GM23338 (cell line): ENCODE data around the gene DHX8. TPM values are rescaled to one million over a fixed set of nuclear protein-coding genes. Genes with fewer than 3 reads are reported as not detected.

Experiments used
- ATAC-seq: fragments of 200-7000 bp; cut with Tn5 transposase; 3 replicates; pipeline ENCODE4 v1.9.1; 2020
- DNase-seq: peaks from one replicate; pipeline ENCODE4 v3.0.0-alpha.2; 2015; ENCODE audit warnings: low spot score
- H2AFZ ChIP-seq: fragments of 200-600 bp; sonication (generic); 2 replicates; pipeline ENCODE4 v1.8.0; 2016; ENCODE audit warnings: antibody characterized with exemption, mild to moderate bottlenecking, moderate library complexity
- H3F3A ChIP-seq: fragments of 200-600 bp; sonication (generic); replicated peaks from 2 replicates; pipeline ENCODE4 v1.8.0; 2017; ENCODE audit warnings: antibody characterized with exemption, mixed run types, low read depth
- H3K27ac ChIP-seq: fragments of 200-600 bp; sonication (generic); 2 replicates; pipeline ENCODE4 v1.6.1; 2016; ENCODE audit warnings: low read depth
- H3K27me3 ChIP-seq: fragments of 200-600 bp; sonication (generic); 2 replicates; pipeline ENCODE4 v1.8.0; 2016; ENCODE audit warnings: mild to moderate bottlenecking, mixed run types, moderate library complexity; ENCODE audit not compliant: insufficient read depth
- H3K36me3 ChIP-seq: fragments of 200-600 bp; sonication (generic); 2 replicates; pipeline ENCODE4 v1.8.0; 2016; ENCODE audit warnings: mild to moderate bottlenecking; ENCODE audit not compliant: insufficient read depth
- H3K4me1 ChIP-seq: fragments of 200-600 bp; sonication (generic); 2 replicates; pipeline ENCODE4 v1.8.0; 2016; ENCODE audit warnings: mild to moderate bottlenecking, moderate library complexity; ENCODE audit not compliant: insufficient read depth
- H3K4me2 ChIP-seq: fragments of 200-600 bp; sonication (generic); 2 replicates; pipeline ENCODE4 v1.7.1; 2017; ENCODE audit warnings: mixed run types
- H3K4me3 ChIP-seq: fragments of 200-600 bp; sonication (generic); 2 replicates; pipeline ENCODE4 v1.6.1; 2016; ENCODE audit warnings: mixed run types
- H3K79me2 ChIP-seq: fragments of 200-600 bp; sonication (generic); replicated peaks from 2 replicates; pipeline ENCODE4 v1.8.0; 2017; ENCODE audit warnings: mild to moderate bottlenecking; ENCODE audit not compliant: insufficient read depth
- H3K9me2 ChIP-seq: fragments of 200-600 bp; sonication (generic); 2 replicates; pipeline ENCODE4 v1.8.0; 2017; ENCODE audit not compliant: insufficient read depth
- H4K20me1 ChIP-seq: fragments of 200-600 bp; sonication (generic); replicated peaks from 2 replicates; pipeline ENCODE4 v1.8.0; 2017; ENCODE audit warnings: mild to moderate bottlenecking; ENCODE audit not compliant: insufficient read depth
- H3K27ac Mint-ChIP-seq: 2 replicates; pipeline ENCODE4 v1.8.0; 2020; ENCODE audit warnings: inconsistent platforms, mild to moderate bottlenecking, moderate library complexity, mixed read lengths
- H3K27me3 Mint-ChIP-seq: 3 replicates; pipeline ENCODE4 v1.8.0; 2022; ENCODE audit warnings: low read depth, mild to moderate bottlenecking, moderate library complexity, mixed read lengths, inconsistent platforms; ENCODE audit not compliant: insufficient read depth, poor library complexity
- H3K36me3 Mint-ChIP-seq: 3 replicates; pipeline ENCODE4 v1.8.0; 2021; ENCODE audit warnings: low read depth, mild to moderate bottlenecking, inconsistent platforms, moderate library complexity, mixed read lengths
- H3K4me1 Mint-ChIP-seq: 3 replicates; pipeline ENCODE4 v1.8.0; 2020; ENCODE audit warnings: mild to moderate bottlenecking, inconsistent platforms, mixed read lengths
- H3K4me3 Mint-ChIP-seq: 3 replicates; pipeline ENCODE4 v1.8.0; 2021; ENCODE audit warnings: moderate library complexity, mild to moderate bottlenecking, inconsistent platforms, mixed read lengths
- H3K9me3 Mint-ChIP-seq: 3 replicates; pipeline ENCODE4 v1.8.0; 2020; ENCODE audit warnings: moderate library complexity, mild to moderate bottlenecking, inconsistent platforms, mixed read lengths
- CREB1 ChIP-seq: fragments of 250-450 bp; sonication (Bioruptor Pico); IDR thresholded peaks from 2 replicates; pipeline ENCODE4 v1.5.0; 2020; ENCODE audit warnings: low read depth, mild to moderate bottlenecking, moderate library complexity
- CTCF ChIP-seq, 2 experiments: fragments of 200-600 bp in 1 of 2; sonication (generic) in 1 of 2; conservative IDR thresholded peaks; 2 replicates each; pipeline versions ENCODE4 v1.5.1 to v1.6.1; 2016 to 2017; ENCODE audit warnings: antibody characterized with exemption in 2 of 2, low read depth in 2 of 2, mild to moderate bottlenecking in 2 of 2, moderate library complexity in 1 of 2
- EZH2 ChIP-seq: fragments of 200-600 bp; sonication (generic); IDR thresholded peaks from one replicate; pipeline ENCODE4 v1.8.0; 2017; ENCODE audit warnings: antibody characterized with exemption, mild to moderate bottlenecking, low read depth; ENCODE audit not compliant: unreplicated experiment
- JUNB ChIP-seq: IDR thresholded peaks from one replicate; pipeline ENCODE4 v1.6.1; 2016; ENCODE audit warnings: antibody characterized with exemption; ENCODE audit not compliant: unreplicated experiment
- NANOG ChIP-seq: IDR thresholded peaks from 2 replicates; pipeline ENCODE4 v1.6.1; 2016; ENCODE audit warnings: antibody characterized with exemption, borderline replicate concordance
- ZNF114 ChIP-seq: fragments of 250-450 bp; sonication (Bioruptor Pico); IDR thresholded peaks from 2 replicates; pipeline ENCODE4 v1.5.0; 2020; ENCODE audit warnings: mild to moderate bottlenecking, moderate library complexity
- ZNF331 ChIP-seq: fragments of 250-450 bp; sonication (Bioruptor Pico); IDR thresholded peaks from 2 replicates; pipeline ENCODE4 v1.5.0; 2020; ENCODE audit warnings: low read depth, mild to moderate bottlenecking, moderate library complexity
- polyA plus RNA-seq: library from polyadenylated mRNA; unstranded; fragments of >200 nt; fragmentation: Nextera tagmentation; extraction: Ambion mirVana; gene quantifications from 2 replicates; pipeline ENCODE4 v1.2.1, GENCODE V29; 2016
- total RNA-seq: library from RNA; depleted of rRNA; stranded (reverse); fragments of >200 nt; shearing (Covaris generic); gene quantifications from 2 replicates; pipeline ENCODE4 v1.2.3, GENCODE V29; 2014
- TF ChIP-seq, protein P1 (sequence below): fragments of 250-450 bp; sonication (Bioruptor Pico); IDR thresholded peaks from 2 replicates; pipeline ENCODE4 v1.5.0; 2020; ENCODE audit warnings: mild to moderate bottlenecking, moderate library complexity

The DHX8 gene
- total and polyA plus RNA-seq, 2 experiments from 2014 or later = 35.3 to 81.1 TPM

- no peak for TF ChIP-seq CTCF (conservative IDR thresholded peaks at IDR 0.05; ENCODE audit: low read depth in 2 of 2)
Observed at GRCh38 chr17:43448720-43449469, 34.9 kb upstream of the DHX8 start (continued).

DNA sequence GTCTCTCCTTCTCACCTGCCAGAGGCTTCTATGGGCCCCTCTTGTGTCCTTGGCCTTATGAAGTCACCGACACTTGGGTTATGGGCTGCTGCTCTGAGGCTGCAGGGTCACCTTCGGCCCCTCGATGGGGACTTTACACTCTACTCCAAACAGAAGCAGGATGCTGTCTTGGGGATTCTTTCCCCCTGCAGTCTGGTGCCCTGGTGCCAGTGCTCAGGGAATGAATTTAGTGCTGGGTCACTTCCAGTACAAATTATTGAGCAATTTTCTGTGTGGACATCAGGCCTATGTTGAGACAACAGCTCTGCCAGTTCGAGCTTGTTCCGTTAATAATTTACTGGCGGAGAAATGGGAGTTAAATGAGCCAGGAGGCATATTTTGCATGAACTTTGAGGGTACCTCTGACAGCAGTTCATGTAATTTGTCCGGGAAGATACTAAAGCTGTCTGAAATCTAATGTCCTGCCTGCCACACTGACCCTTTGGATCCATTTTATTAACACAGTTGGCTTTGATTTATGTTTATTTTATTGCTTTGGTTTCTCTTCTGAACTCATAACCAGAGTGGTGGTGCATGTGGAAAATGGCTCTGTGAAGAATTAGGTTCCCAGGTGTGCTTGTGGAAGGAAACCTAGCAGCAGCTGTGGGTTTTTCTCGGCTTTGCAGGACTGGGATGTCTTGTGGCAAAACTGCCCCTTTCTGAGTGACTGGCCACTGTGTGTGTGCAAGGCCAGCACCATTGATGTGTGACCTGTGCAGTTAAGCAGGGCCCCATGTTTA is 34.1 kb upstream of the DHX8 start:
- no peak overlapping the region for H3K4me3 ChIP-seq
- no peak overlapping the region for H3K27ac ChIP-seq
- no peaks in the 10 kb centered on the region for H3K36me3 ChIP-seq
- no peaks in the 10 kb centered on the region for H3K27me3 ChIP-seq
- H3K27me3 Mint-ChIP-seq = peaks cover 6% of the 10 kb centered on the region
- H3K36me3 Mint-ChIP-seq = peaks cover 16% of the 10 kb centered on the region
- H4K20me1 ChIP-seq = no peaks in the 10 kb centered on the region
- peaks cover 21% of the 10 kb centered on the region for H3K9me3 Mint-ChIP-seq
- no peaks in the 10 kb centered on the region for H3K4me1 Mint-ChIP-seq
- no peak overlapping the region for H3K27ac Mint-ChIP-seq
- no peak overlapping the region for H3K4me3 Mint-ChIP-seq
- H3K4me2 ChIP-seq = no peak overlapping the region
- no peaks in the 10 kb centered on the region for H3K79me2 ChIP-seq
- H3K4me1 ChIP-seq = no peaks in the 10 kb centered on the region
- no peak for ATAC-seq
- no peaks in the 10 kb centered on the region for H3F3A ChIP-seq
- no peaks in the 10 kb centered on the region for H3K9me2 ChIP-seq
- no peak for DNase-seq
- no peak overlapping the region for H2AFZ ChIP-seq
- no peak for TF ChIP-seq CREB1 (CRISPR knock-in tag)
- TF ChIP-seq ZNF114 (CRISPR knock-in tag) = no peak
- TF ChIP-seq EZH2 = no peak
- TF ChIP-seq JUNB = no peak
- no peak for TF ChIP-seq NANOG
- TF ChIP-seq, protein P1, sequence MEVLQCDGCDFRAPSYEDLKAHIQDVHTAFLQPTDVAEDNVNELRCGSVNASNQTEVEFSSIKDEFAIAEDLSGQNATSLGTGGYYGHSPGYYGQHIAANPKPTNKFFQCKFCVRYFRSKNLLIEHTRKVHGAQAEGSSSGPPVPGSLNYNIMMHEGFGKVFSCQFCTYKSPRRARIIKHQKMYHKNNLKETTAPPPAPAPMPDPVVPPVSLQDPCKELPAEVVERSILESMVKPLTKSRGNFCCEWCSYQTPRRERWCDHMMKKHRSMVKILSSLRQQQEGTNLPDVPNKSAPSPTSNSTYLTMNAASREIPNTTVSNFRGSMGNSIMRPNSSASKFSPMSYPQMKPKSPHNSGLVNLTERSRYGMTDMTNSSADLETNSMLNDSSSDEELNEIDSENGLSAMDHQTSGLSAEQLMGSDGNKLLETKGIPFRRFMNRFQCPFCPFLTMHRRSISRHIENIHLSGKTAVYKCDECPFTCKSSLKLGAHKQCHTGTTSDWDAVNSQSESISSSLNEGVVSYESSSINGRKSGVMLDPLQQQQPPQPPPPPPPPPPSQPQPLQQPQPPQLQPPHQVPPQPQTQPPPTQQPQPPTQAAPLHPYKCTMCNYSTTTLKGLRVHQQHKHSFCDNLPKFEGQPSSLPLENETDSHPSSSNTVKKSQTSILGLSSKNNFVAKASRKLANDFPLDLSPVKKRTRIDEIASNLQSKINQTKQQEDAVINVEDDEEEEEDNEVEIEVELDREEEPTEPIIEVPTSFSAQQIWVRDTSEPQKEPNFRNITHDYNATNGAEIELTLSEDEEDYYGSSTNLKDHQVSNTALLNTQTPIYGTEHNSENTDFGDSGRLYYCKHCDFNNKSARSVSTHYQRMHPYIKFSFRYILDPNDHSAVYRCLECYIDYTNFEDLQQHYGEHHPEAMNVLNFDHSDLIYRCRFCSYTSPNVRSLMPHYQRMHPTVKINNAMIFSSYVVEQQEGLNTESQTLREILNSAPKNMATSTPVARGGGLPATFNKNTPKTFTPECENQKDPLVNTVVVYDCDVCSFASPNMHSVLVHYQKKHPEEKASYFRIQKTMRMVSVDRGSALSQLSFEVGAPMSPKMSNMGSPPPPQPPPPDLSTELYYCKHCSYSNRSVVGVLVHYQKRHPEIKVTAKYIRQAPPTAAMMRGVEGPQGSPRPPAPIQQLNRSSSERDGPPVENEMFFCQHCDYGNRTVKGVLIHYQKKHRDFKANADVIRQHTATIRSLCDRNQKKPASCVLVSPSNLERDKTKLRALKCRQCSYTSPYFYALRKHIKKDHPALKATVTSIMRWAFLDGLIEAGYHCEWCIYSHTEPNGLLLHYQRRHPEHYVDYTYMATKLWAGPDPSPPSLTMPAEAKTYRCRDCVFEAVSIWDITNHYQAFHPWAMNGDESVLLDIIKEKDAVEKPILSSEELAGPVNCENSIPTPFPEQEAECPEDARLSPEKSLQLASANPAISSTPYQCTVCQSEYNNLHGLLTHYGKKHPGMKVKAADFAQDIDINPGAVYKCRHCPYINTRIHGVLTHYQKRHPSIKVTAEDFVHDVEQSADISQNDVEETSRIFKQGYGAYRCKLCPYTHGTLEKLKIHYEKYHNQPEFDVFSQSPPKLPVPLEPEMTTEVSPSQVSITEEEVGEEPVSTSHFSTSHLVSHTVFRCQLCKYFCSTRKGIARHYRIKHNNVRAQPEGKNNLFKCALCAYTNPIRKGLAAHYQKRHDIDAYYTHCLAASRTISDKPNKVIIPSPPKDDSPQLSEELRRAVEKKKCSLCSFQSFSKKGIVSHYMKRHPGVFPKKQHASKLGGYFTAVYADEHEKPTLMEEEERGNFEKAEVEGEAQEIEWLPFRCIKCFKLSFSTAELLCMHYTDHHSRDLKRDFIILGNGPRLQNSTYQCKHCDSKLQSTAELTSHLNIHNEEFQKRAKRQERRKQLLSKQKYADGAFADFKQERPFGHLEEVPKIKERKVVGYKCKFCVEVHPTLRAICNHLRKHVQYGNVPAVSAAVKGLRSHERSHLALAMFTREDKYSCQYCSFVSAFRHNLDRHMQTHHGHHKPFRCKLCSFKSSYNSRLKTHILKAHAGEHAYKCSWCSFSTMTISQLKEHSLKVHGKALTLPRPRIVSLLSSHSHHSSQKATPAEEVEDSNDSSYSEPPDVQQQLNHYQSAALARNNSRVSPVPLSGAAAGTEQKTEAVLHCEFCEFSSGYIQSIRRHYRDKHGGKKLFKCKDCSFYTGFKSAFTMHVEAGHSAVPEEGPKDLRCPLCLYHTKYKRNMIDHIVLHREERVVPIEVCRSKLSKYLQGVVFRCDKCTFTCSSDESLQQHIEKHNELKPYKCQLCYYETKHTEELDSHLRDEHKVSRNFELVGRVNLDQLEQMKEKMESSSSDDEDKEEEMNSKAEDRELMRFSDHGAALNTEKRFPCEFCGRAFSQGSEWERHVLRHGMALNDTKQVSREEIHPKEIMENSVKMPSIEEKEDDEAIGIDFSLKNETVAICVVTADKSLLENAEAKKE (CRISPR knock-in tag) = no peak
- no peak for TF ChIP-seq ZNF331 (CRISPR knock-in tag)
- no peak for TF ChIP-seq CTCF (conservative IDR thresholded peaks at IDR 0.05; ENCODE audit: low read depth in 2 of 2)
